GM19452 (cell line): ENCODE results near the gene TOX2.

ENCODE experiments used
- ATAC-seq: cut with Tn5 transposase; IDR thresholded peaks from one replicate; pipeline ENCODE4 v1.9.1; 2021; ENCODE audit not compliant: unreplicated experiment

The TOX2 gene

GRCh38 chr20:44092551-44093248 is 178.0 kb downstream of the TOX2 start:
- ATAC-seq: no peak

GRCh38 chr20:44093249-44093582 is 178.6 kb downstream of the TOX2 start:
- no peak for ATAC-seq

GRCh38 chr20:44095831-44096230 is 181.2 kb downstream of the TOX2 start:
- no peak for ATAC-seq

GRCh38 chr20:44097521-44098255 is 183.0 kb downstream of the TOX2 start:
- no peak for ATAC-seq

- no peak for ATAC-seq
Measured at GRCh38 chr20:44098256-44098630, 183.6 kb downstream of the TOX2 start.

GRCh38 chr20:44098657-44099056 is 184.0 kb downstream of the TOX2 start:
- ATAC-seq: no peak

GRCh38 chr20:44099832-44100231 is 185.2 kb downstream of the TOX2 start:
- ATAC-seq: no peak

- ATAC-seq: no peak
Measured at GRCh38 chr20:44102582-44102981, 187.9 kb downstream of the TOX2 start.

GRCh38 chr20:44104798-44105517 is 190.3 kb downstream of the TOX2 start:
- ATAC-seq: no peak

GRCh38 chr20:44106615-44107014 is 192.0 kb downstream of the TOX2 start:
- no peak for ATAC-seq

- no peak for ATAC-seq
Measured at GRCh38 chr20:44109951-44110361, 195.3 kb downstream of the TOX2 start.

- ATAC-seq: no peak
Measured at GRCh38 chr20:44110816-44111568, 196.3 kb downstream of the TOX2 start.

- no peak for ATAC-seq
Measured at GRCh38 chr20:44111712-44112335, 197.2 kb downstream of the TOX2 start.

GRCh38 chr20:44112456-44112855 is 197.8 kb downstream of the TOX2 start:
- no peak for ATAC-seq

GRCh38 chr20:44112889-44113617 is 198.4 kb downstream of the TOX2 start:
- ATAC-seq: no peak

- ATAC-seq: no peak
Measured at GRCh38 chr20:44113618-44114376, 199.1 kb downstream of the TOX2 start.

- no peak for ATAC-seq
Measured at GRCh38 chr20:44115181-44115580, 200.5 kb downstream of the TOX2 start.

GRCh38 chr20:44115762-44116644 is 201.4 kb downstream of the TOX2 start:
- no peak for ATAC-seq
